HG03135 (cell line): ENCODE data around the gene VSIR.

ENCODE experiments used
- ATAC-seq: cut with Tn5 transposase; IDR thresholded peaks from one replicate; pipeline ENCODE4 v1.9.1; 2021; ENCODE audit warnings: mild to moderate bottlenecking, moderate library complexity; ENCODE audit not compliant: unreplicated experiment

VSIR gene

DNA sequence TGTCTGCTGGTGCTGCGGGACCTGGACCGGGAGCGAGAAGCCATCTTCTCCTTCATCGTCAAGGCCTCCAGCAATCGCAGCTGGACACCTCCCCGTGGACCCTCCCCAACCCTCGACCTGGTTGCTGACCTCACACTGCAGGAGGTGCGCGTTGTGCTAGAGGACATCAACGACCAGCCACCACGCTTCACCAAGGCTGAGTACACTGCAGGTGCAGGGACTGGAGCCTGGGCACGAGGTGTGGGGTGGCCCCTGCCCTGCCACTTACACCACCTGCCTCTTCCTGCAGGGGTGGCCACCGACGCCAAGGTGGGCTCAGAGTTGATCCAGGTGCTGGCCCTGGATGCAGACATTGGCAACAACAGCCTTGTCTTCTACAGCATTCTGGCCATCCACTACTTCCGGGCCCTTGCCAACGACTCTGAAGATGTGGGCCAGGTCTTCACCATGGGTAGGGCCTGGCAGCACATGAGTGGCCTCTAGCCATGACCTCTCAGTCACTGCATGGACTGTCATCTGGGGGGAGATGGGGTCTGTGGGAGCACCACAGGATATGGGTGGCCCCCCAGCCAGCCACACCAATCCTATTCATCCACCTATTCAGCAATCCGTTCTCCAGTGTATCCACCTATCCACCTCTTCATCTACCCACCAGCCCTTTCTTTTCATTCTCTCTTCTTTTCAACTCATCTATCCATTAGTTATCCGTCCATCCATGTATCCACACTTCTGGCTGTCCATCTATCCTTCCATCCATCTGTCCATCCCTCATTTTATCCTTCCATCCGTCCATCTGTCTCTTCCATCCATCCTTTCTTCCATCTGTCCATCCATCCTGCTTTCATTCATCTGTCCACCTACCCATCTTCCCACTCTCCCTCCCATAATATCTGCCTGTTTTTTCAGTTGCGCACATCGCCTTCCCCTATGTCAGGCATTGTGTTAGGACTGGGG lies 34.5 kb upstream of the VSIR start:
- ATAC-seq = no peak

DNA sequence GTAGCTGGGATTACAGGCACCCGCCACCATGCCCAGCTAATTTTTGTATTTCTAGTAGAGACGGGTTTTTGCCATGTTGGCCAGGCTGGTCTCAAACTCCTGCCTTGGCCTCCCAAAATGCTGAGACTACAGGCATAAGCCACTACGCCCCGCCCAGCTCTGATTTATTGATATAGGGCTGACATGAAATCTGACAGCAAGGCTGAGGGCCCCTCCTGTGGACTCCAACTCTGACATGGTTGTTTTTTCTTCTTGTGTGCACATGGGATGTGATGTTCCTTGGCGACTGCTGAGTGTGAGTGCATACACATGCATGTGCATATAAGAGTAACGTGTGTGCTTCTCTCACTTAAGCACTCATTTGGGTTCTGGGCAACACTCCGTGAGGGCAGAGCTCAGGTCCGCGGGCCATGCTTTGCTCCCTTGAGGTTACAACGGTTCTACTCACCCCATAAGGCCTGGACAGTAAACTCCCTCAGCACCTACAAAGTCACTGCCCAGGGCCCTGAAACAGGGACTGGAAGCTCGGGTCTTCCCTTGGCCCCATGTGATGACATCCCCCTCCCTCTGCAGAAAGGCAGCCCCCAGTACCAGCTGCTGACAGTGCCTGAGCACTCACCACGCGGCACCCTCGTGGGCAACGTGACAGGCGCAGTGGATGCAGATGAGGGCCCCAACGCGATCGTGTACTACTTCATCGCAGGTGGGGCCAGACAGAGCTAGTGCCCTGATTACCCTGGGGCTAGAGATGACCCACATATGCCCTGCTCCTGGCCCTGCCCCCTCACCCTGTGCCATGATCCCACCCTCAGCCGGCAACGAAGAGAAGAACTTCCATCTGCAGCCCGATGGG lies 33.6 kb upstream of the VSIR start:
- no peak for ATAC-seq

GRCh38 chr10:71805776-71806703 lies 32.7 kb upstream of the VSIR start:
- no peak for ATAC-seq

DNA sequence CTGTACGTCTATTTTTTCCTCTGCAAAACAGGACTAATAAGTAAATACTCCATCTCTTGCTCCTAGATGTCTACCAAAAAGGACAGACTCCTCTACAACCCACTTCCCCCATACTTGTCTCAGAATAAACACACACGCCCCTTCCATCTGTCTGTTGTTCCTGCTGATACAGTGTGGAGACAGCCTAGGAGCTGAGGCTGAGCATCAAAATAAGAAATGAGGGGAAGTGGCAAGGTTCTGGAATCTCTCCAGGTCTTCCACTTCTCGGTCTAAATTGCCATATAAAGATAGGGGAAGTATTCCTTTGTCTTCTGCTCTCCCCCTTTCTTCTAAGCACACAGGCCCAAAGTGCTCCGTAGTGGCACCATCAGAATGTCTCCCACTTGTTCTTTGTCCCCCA lies 30.8 kb upstream of the VSIR start:
- ATAC-seq = no peak

- no peak for ATAC-seq
Observed at GRCh38 chr10:71802715-71803488, 29.6 kb upstream of the VSIR start.

GRCh38 chr10:71802235-71802634 lies 28.9 kb upstream of the VSIR start:
- ATAC-seq = no peak

DNA sequence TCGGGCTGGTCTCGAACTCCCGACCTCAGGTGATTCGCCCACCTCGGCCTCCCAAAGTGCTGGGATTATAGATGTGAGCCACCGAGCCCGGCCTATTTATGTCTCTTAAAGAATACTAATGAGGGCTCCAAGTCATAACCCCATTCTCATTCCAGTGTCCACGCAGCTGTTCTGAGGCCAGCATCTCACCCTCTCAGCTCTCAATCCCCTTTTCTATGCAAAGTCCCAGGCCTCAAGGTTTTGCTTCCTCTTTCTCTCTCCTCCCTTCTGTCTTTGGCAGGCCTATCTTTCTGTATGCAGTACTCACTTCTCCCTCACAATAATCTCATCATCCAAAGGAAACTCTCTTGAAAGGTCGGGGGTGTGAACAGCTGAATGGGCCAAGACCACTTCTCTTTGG lies 28.0 kb upstream of the VSIR start:
- ATAC-seq = peak; percentile 92

- ATAC-seq = no peak
Observed at GRCh38 chr10:71799608-71800453, 26.5 kb upstream of the VSIR start.

GRCh38 chr10:71799112-71799511 lies 25.8 kb upstream of the VSIR start:
- no peak for ATAC-seq

GRCh38 chr10:71798308-71798624 lies 24.9 kb upstream of the VSIR start:
- ATAC-seq = no peak

DNA sequence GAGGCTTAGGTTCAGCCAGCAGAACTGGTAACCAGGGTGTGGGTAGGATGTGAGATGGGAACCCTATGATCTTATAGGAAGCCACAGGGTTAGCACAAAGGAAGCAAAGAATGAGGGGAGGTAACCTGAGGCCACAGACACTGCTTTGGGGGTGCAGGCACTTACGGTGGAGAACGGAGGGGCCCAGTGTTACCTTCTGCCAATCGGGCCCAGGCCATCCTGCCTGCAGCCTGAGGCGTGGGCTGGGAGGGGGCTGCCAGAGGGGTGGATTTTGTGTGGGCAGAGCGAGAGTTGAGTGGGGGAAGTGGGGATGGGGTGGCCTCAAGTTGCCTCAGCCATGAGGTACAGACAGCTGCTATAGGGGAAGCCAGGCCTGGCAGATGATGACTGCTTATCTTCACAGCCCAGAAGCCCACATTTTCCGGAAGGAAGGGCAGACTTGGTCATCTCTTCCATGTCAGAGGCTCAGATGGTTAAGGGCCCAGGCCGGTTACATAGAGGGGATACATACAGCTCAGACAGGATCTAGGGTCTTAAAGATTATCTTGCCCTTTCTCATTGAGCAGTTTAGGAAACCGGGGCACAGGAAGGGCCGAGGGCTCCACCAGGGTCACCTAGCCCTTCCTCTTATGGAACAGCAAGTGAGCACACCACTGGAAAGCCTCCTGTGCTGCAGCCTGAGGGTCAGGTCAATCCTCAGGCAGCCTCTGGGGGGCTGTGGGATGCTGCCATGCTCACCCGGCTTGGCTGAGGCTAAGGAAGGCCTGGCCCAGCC lies 24.4 kb upstream of the VSIR start:
- ATAC-seq = no peak

DNA sequence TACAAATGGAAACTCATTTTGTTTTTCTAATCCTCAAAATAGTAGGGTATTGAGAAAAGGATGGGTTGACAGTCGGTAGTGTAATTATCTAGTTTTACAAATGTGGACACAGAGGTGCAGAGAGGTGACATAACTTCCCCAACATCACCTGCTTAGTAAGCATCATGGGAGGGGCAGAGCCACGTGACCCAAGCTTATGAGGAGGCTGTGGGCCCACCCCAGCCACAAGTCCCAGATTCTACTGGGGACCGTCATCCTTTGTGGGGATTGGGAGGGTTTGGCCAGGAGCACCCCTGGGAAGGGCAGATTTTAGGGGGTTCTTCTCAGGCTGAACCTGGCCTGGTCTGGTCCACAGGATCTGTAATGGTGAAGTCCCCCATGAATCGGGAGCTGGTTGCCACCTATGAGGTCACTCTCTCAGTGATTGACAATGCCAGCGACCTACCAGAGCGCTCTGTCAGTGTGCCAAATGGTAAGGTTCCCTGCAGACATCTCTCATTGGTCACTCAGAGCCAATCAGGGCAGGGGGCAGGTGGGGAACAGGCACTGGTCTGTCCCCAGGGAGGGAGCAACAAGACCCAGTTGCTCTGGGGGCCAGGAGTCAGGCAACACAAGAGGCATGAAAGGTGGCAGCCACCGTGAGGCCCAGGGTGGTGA lies 23.6 kb upstream of the VSIR start:
- no peak for ATAC-seq

- ATAC-seq = no peak
Observed at GRCh38 chr10:71795248-71795647, 21.9 kb upstream of the VSIR start.

DNA sequence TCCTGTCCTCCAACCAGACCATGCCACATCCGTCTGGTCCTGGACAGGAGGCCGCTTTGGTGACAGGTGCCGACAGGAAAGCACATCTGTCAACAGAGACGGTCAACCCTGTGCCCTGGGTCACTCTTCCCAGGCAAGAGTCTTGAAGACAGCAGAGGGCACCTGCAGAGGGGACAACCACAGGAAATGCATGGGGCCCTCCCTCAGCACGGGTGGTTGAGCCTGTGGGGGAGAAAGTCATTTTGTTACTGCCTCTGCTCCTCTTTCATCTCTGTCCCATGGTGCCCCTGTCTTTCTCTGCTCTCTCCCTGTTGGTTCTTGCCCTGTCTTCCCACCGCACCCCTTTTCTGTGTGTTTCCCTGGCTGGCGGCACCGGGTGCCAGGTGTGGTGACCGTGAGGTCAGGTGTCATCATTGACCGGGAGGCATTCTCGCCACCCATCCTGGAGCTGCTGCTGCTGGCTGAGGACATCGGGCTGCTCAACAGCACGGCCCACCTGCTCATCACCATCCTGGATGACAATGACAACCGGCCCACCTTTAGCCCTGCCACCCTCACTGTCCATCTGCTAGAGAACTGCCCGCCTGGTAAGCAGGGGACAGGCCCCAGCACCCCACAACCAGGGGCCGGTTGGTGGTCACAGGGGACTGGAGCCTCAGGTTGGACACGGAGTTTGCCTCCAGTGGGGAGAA lies 17.6 kb upstream of the VSIR start:
- no peak for ATAC-seq

- ATAC-seq = no peak
Observed at GRCh38 chr10:71789871-71790270, 16.6 kb upstream of the VSIR start.

GRCh38 chr10:71788954-71789353 lies 15.6 kb upstream of the VSIR start:
- no peak for ATAC-seq

DNA sequence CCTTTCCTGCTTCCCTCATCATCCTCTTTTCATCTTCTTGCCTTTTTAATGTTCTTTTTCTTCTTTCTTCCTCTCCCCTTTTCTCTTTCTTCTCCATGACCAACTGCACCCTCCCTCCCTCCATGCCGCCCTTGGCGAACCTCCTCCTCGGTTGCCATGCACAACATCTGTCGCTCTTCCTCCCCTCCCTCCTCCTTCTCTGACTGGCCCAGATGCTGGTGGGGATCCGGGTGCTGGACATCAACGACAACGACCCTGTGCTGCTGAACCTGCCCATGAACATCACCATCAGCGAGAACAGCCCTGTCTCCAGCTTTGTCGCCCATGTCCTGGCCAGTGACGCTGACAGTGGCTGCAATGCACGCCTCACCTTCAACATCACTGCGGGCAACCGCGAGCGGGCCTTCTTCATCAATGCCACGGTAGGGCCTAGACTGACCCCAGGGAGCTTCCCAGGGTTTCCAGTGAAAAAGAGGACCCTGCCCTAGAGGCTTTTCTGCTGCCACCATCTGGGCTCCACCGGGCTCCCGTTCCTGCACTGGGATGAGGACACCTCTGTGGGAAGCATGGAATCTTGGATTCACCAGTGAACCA lies 11.5 kb upstream of the VSIR start:
- ATAC-seq = no peak
